Cardiac septum (tissue), 1 donor: ENCODE measurements around the gene EFNA1. TPM values are rescaled to one million over a fixed set of nuclear protein-coding genes. Genes with fewer than 3 reads are reported as not detected.

ENCODE experiments used
- DNase-seq: peaks from one replicate; pipeline ENCODE4 v3.0.0-alpha.2; 2020; ENCODE audit warnings: low spot score
- intact Hi-C: fragments of 100-400 bp; cut with DNase I; formaldehyde crosslinking; loops from one replicate; pipeline ENCODE4 v1.14.0; 2022
- long read RNA-seq: library from polyadenylated mRNA; unstranded; transcript quantifications from one replicate; pipeline ENCODE4 v2.0.0, GENCODE V29; 2021
- total RNA-seq: library from RNA; stranded (reverse); fragmentation: NEBNext Ultra II Directional; extraction: Animal tissue kit (Norgen Biotek cat#: 25700); gene quantifications from one replicate; pipeline ENCODE4 v1.2.1, GENCODE V29; 2021
- donor health status: DM: no; HTN: no; CAD: no.

EFNA1 gene
- total RNA-seq = 30.2 TPM
- long read RNA-seq, transcript EFNA1-202 (5 exons, 1,926 nt) = major isoform, 35 of 44 reads
- long read RNA-seq, partial matches to known transcripts = 6 of 44 reads
- long read RNA-seq, other reads (novel, unspliced or antisense) = 2 of 44 reads

DNA sequence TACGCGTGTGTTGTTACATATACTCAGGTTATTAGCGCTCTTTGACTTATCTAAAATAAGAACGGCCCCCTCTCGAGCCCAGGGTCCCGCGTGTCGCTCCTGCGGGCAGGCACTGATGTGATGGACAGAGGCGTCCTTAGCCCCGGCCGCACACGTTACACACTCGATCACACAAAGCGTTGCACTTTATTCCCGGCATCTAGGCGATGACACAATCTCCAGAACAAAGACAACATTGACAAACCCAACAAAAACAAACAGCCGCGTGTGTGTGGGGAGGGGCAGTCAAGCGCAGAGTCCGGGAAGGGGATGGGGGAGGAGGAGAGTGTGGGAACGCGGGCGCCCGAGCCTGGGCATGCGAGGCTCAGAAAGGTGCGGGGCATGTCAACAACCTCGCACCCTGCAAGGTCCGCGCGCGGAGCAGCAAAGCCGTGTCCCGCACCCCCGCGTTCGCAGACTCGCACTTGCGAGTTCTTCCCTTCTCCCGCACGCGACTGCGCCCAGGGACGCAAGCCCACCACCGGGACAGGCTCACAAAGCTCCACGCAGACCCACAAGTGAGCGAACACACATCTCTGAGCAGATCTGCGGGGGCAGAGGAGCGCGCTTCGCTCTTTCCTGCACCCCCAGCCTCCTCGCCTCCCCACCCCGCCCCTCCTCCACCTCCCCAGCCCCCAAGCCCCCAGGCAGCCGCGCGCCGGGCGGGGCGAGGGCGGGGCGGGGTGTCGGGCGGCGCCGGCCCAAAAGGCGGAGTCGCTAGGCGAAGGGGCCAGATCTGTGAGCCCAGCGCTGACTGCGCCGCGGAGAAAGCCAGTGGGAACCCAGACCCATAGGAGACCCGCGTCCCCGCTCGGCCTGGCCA, at the start of gene EFNA1:
Gene EFNA1, plus strand, starts transcription at position 772 of the 862 bp plus-strand sequence. CDS start 102 bp downstream, outside the sequence.
- intact Hi-C loops = loop anchor here (2.0 kb wide), 1 partner anchor 33 kb away; no protein-coding TSS in a partner anchor
- DNase-seq = peak; percentile 81

DNA sequence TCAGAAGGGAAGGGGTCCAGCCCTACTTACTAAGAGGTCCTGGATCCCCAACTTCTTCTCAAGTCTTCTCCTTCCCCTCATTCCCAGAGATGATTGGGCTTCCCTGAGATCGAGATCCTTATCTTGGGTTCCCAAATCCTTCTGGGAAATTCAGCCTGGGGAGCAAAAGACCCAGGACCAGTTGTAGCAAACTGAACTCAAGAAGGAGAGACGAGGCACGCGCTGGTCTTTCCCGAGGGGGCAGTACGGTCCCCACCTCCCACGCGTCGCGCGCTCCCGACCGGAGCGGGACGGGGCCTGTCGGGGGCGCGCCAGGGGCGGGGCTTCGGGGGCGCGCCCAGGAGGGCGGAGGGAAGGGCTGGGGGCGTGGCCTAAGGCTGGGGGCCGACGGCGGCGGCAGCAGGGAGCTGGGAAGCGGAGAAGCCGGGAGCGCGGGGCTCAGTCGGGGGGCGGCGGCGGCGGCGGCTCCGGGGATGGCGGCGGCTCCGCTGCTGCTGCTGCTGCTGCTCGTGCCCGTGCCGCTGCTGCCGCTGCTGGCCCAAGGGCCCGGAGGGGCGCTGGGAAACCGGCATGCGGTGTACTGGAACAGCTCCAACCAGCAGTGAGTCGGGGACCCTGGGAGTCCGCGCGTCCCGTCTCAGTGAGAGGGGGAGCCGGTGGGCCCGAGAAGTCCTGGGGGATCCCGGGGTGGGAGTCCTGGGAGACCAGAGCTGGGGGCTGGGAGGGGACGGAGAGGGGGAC, 49.0 kb upstream of the EFNA1 start, which contains the start of gene EFNA3:
Gene EFNA3, plus strand, starts transcription at position 369 of the 741 bp plus-strand sequence. Its CDS starts 105 bp downstream, at position 474.
- intact Hi-C loops = no loop called here

GRCh38 chr1:155079210-155079486, 48.5 kb upstream of the EFNA1 start:
- no peak for DNase-seq
- intact Hi-C loops = no loop called here

More for the DNA sequence above, 49.0 kb upstream of the EFNA1 start, which contains the start of gene EFNA3:
- DNase-seq = no peak

GRCh38 chr1:155079487-155080311, 48.0 kb upstream of the EFNA1 start:
- no peak for DNase-seq
- intact Hi-C loops = loop anchor here (10.0 kb wide), 1 partner anchor 595 kb away; no protein-coding TSS in a partner anchor

- intact Hi-C loops = loop anchor here (10.0 kb wide), 1 partner anchor 596 kb away; no protein-coding TSS in a partner anchor
- no peak for DNase-seq
These were observed 47.1 kb upstream of the EFNA1 start for GRCh38 chr1:155080312-155081228.

GRCh38 chr1:155081472-155082300, 46.0 kb upstream of the EFNA1 start:
- intact Hi-C loops = loop anchor here (10.0 kb wide), 1 partner anchor 597 kb away; no protein-coding TSS in a partner anchor
- no peak for DNase-seq

- DNase-seq = no peak
- intact Hi-C loops = loop anchor here (10.0 kb wide), 1 partner anchor 598 kb away; no protein-coding TSS in a partner anchor
These were observed 45.2 kb upstream of the EFNA1 start for GRCh38 chr1:155082301-155083051.

GRCh38 chr1:155083052-155083541, 44.6 kb upstream of the EFNA1 start:
- no peak for DNase-seq
- intact Hi-C loops = loop anchor here (10.0 kb wide), 1 partner anchor 598 kb away; no protein-coding TSS in a partner anchor

- intact Hi-C loops = loop anchor here (1.0 to 10.0 kb wide), 3 partner anchors 21 to 599 kb away; partner anchors contain the start of genes ADAM15 and EFNA4
- DNase-seq = no peak
These were observed 43.6 kb upstream of the EFNA1 start for GRCh38 chr1:155083865-155084721.

- DNase-seq = peak; percentile 96
- intact Hi-C loops = loop anchor here (1.0 to 10.0 kb wide), 3 partner anchors 22 to 600 kb away; partner anchors contain the start of genes ADAM15 and EFNA4
These were observed 42.8 kb upstream of the EFNA1 start for GRCh38 chr1:155084722-155085503.

GRCh38 chr1:155085504-155086127, 42.1 kb upstream of the EFNA1 start:
- no peak for DNase-seq
- intact Hi-C loops = loop anchor here (2.0 to 10.0 kb wide), 2 partner anchors 35 to 601 kb away; partner anchors contain the start of gene ADAM15

GRCh38 chr1:155086128-155086741, 41.4 kb upstream of the EFNA1 start:
- peak; percentile 85 for DNase-seq
- intact Hi-C loops = loop anchor here (10.0 kb wide), 1 partner anchor 601 kb away; no protein-coding TSS in a partner anchor

DNA sequence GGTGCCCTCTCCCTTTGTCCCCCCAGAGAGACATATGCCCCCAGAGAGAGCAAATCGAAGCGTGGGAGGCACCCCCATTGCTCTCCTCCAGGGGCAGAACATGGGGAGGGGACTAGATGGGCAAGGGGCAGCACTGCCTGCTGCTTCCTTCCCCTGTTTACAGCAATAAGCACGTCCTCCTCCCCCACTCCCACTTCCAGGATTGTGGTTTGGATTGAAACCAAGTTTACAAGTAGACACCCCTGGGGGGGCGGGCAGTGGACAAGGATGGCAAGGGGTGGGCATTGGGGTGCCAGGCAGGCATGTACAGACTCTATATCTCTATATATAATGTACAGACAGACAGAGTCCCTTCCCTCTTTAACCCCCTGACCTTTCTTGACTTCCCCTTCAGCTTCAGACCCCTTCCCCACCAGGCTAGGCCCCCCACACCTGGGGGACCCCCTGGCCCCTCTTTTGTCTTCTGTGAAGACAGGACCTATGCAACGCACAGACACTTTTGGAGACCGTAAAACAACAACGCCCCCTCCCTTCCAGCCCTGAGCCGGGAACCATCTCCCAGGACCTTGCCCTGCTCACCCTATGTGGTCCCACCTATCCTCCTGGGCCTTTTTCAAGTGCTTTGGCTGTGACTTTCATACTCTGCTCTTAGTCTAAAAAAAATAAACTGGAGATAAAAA, 40.7 kb upstream of the EFNA1 start:
- DNase-seq = no peak
- intact Hi-C loops = loop anchor here (10.0 kb wide), 1 partner anchor 602 kb away; no protein-coding TSS in a partner anchor
